ENCODE data around the gene ZBTB9.

Gene ZBTB9

DNA sequence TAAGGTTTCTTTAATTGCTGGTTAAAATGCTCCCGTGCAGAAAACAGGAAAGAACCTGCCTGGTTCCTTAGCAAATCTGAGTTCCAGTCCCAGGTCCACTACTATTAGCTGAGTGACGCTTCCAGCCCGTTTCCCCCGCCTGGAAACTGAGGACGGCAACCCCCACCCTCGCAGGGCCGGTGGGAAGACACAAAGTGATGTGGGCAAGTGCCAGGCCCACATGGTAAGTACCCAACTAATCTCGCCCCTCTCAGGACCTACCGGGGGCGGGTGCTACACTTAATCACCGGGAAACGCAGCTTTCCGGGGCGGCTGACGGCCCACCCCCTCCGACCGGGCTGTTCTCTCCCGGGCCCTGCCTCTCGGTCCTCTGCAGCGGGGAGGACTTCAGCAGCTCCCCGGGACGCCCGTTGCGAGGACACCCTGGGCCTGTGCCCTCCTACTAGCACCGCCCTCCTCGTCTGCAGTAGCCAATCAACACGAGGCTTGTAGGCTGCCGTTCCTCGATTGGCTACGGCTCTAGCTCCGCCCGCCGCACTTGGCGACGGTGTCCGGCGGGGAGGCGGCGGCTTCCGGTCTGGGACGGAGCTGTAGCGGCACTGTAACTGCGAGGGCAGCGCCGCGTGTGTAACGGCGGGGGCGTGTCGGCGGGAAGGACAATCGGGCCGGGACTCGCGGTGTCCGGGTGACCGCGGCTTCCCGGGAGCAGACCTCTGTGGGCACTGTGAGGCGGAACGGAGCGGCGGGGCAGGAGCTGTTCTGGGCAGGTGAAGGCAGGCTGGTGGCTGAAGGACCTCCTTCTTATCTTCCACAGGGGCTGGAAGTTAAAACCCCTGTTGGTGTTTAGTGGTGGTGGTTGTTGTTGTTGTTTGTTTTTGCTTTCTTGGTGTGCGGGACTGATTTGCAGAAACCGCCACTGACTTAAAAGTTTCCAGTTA is at the start of gene ZBTB9:
Gene ZBTB9, plus strand, starts transcription at position 568 of the 938 bp plus-strand sequence. CDS start 525 bp downstream, outside the sequence.
- DNase-seq: peak; percentile 99

GRCh38 chr6:33404884-33405283 is 49.5 kb upstream of the ZBTB9 start:
- no peak for DNase-seq

- no peak for DNase-seq
Observed at GRCh38 chr6:33405386-33405940, 48.9 kb upstream of the ZBTB9 start.

- no peak for DNase-seq
Observed at GRCh38 chr6:33406126-33406525, 48.2 kb upstream of the ZBTB9 start.

DNA sequence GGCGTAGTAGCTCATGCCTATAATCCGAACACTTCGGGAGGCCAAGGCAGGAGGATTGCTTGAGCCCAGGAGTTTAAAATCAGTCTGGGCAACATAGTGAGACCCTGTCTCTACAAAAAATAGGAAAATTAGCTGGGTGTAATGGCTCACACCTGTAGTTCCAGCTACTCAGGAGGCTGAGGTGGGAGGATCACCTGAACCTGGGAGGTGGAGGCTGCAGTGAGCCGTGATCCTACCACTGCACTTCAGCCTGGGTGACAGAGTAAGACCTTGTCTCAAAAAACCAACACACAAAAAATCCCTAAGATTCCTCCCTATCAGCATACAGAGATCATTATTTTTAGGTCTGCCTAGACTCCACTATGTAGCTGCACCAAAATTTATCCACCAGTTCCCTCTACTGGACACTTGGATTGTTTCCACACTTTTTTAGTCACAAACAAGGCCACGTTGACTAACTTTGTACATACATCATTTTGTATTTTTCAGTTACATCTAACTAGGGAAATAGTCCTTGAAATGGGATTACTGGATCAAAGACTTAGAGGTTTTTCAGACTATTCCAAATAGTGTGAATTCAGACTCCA is 47.2 kb upstream of the ZBTB9 start:
- DNase-seq: peak; percentile 29

GRCh38 chr6:33410050-33410710 is 44.2 kb upstream of the ZBTB9 start:
- DNase-seq: peak; percentile 99

DNA sequence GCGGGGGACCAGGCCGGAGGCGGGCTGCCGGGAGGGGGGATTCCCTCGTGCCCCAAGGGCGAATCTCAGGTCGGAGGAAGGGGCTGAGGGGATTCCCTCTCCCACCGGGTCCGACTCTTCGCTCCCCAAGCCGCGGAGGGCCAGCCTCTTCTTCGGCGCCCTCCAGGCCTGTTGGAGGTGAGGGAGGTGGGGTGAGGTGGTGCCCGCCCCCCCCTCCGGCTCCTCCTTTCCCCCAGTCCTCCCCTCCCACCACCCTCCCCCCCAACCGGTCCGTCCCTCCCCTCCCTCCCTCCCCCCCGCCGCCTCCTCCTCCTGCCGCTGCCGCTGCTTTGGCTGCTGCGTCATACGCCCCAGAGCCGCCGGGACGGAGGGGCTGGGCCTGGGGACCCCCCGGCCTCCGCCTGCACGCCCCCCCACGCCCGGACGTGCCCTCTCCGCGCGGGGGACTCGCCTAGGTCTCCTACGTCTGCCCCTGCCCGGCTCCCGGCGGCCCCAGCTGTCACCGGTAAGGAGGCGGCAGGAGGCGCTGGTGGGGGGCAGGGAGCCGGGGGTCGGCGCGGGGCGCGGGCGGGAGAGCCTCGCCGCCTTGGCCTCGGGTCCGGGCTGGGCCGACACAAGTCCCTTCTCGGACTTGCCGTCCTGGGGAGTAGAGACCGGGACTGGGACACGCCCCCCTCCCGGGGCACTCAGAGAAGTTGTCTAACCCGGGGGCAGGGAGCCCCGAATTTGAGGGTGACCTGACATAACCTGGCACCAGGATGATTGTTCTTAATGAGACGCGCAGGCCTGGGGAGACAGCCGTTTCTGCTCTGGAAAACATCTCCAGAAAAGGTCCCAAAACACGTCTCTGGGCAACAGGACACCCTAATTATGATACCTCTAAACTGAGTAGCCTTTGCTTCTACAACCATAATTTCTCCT is 43.4 kb upstream of the ZBTB9 start, which contains the start of gene PHF1:
Gene PHF1, plus strand, starts transcription at position 304 of the 921 bp plus-strand sequence. CDS start 1,250 bp downstream, outside the sequence.
- no peak for DNase-seq

DNA sequence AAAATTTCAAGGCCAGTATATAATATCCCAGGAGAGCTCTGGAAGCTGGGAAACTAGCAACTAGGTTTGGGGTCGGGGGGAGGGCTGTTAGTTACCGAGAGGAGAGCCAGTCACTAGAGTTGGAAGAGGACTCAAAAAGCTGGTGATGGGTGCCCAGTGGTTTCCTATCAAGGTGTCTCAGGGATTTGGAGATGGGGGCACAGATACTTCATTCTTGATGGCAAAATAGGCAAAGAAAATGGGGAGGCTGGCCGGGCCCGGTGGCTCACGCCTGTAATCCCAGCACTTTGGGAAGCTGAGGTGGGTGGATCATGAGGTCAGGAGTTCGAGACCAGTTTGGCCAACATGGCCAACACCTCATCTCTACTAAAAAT is 42.8 kb upstream of the ZBTB9 start:
- no peak for DNase-seq

- DNase-seq: no peak
Observed at GRCh38 chr6:33412140-33413009, 42.0 kb upstream of the ZBTB9 start.

- no peak for DNase-seq
Observed at GRCh38 chr6:33413241-33414120, 40.9 kb upstream of the ZBTB9 start.

GRCh38 chr6:33414592-33415271 is 39.6 kb upstream of the ZBTB9 start:
- DNase-seq: no peak

DNA sequence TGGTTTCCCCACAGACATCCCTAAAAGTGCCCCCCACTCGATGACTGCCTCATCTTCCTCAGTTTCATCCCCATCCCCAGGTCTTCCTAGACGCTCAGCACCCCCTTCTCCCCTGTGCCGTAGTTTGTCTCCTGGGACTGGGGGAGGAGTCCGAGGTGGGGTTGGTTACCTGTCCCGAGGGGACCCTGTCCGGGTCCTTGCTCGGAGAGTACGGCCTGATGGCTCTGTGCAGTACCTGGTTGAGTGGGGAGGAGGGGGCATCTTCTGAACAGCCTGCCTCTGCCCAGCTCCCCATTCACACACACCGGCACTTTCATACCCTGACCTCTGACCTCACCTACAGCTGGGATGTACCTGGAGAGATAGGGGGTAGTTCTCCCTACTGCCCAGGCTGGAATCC is 38.5 kb upstream of the ZBTB9 start:
- DNase-seq: no peak

DNA sequence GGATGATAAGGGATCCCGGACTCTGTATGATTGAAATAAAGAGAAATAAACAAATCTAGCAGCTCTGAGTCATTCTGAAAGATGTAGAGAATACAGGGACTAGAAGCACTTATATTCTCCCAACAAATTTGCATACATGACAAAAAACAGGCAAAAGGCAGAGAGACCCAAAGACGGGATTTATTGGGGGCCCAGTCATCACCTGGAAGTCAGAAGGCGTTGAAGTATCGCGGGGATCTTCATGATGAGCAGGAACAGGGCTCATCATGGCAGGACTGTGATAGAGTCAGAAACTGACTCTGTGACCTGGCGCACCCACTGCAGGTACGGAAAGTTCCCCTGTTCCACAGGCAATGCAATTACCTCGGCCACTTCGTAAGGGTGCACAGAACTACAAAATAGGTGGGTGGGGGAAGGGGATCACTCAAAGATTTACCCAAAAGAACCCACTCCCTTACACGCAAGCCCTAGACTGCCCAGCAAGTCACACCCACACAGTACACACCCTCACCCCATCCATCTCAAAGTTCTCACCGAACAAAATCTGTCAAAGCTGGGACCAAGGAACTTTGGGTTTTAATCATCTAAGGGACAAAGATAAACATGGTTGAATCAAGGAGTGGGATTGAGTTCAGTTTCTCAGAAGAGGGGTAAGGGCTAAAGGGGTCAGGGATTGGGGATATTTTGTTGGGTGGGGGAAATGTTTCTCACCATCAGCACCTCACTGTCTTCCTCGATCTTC is 37.8 kb upstream of the ZBTB9 start:
- no peak for DNase-seq

- no peak for DNase-seq
Observed at GRCh38 chr6:33417128-33417902, 37.1 kb upstream of the ZBTB9 start.

DNA sequence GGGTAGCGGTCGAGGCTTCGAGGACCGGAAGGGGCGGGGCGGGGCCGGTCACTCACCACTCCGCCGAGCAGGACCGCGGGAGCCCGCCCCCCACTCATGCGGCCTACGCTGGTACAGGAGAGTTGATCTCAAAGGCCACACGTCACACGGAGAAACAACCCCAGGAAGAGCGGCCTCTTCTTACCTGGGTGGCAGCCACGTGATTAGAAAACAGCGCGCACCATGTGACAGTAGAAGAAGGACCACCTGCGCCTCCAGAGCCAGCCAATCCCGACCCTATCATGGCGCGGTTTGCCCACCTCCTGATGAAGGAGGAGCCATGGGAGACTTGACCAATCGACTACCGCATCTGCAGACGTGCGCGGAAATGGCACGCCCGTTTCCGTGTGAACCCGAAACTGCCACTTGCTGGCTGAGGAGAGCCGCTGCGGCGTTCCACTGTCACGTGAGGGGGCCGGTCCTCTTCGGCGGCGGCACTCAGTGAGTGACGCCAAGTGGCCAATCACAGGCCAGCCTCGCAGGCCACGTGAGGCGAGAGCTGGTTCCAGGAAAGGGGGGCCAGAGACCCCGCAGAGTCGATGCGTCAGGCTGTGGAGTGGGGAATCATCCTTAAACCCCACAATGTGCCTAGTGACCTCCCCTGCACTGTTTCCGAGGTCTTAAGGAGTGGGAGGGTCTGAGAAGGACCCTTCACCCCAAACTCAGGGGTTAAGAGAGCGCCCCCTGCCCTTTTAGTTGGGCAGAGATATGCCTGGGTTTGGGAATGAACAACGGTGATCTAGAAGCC is 36.3 kb upstream of the ZBTB9 start, which contains the start of gene CUTA:
Gene CUTA, minus strand, starts transcription at position 205 of the 787 bp plus-strand sequence. Its CDS starts 107 bp downstream, at position 98.
- peak; percentile 99 for DNase-seq

DNA sequence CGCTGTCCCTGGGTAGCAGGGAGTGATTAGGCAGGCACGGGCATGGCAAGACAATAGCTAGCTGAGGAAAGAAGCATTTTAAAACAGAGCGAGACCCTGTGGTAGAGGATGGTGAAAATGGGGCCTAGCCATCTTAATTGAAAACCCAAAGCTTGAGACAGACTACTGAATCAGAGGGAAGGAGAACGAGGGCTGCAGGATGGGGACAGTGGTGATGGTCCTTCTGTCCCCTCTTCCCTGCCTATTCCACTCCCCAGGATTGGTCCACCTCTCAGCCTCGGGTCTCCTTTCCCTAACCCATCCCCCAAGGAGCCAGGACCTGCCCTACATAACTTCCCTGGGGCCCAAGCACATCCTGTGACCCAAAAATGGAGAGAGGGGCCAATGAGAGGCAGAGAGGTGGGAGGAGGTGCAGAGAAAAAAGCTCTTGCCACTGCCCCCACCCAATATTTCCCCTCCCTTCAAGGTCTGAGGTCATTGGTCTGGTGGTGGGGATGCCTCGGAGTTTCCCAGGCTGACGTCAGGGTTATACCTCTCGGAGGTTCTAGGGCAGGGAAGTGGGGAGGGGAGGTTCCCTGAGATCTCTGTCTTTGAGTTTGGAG is 35.6 kb upstream of the ZBTB9 start:
- peak; percentile 78 for DNase-seq

Measured in NCI-H510A treated with DMSO at 0.1 percent for 48 hours (cell line).